H1 (cell line): ENCODE measurements around the gene CBY1.

ENCODE experiments used
- BRCA1 ChIP-seq: IDR thresholded peaks from 2 replicates; pipeline ENCODE4 v1.6.1; 2012; ENCODE audit warnings: low read depth, low read length, improper control_type of control experiment
- CTCF ChIP-seq, 3 experiments: IDR thresholded peaks; 1 replicate in 2 of 3; 2 replicates in 1 of 3; pipeline versions ENCODE4 v1.5.1 to v1.6.1; 2011; ENCODE audit warnings: low read length in 3 of 3, mild to moderate bottlenecking in 3 of 3, inconsistent platforms in 2 of 3, low read depth in 1 of 3, moderate library complexity in 1 of 3; ENCODE audit not compliant: insufficient read depth in 1 of 3; ENCODE audit errors: control extremely low read depth in 1 of 3

- TF ChIP-seq CTCF (IDR thresholded peaks at IDR 0.05; ENCODE audit: control extremely low read depth in 1 of 3, insufficient read depth in 1 of 3, low read depth in 1 of 3, low read length in 3 of 3) (no peak), BRCA1 (no peak)
Observed at GRCh38 chr22:38694940-38695339, 38.5 kb downstream of the CBY1 start.
